Lung (tissue), 12 donors: Measurements from ENCODE around the gene SLC39A13. TPM values are rescaled to one million over a fixed set of nuclear protein-coding genes. Genes with fewer than 3 reads are reported as not detected.

ENCODE experiments used
- ATAC-seq: fragments of 200-7000 bp; cut with Tn5 transposase; one replicate; pipeline ENCODE4 v1.9.1; 2020; ENCODE audit warnings: moderate number of reproducible peaks; ENCODE audit not compliant: insufficient read depth, low FRiP score
- DNase-seq, 3 donors: peaks; one replicate each; pipeline ENCODE4 v3.0.0-alpha.2; 2013 to 2017
- H3K27ac ChIP-seq, 2 donors: one replicate each; pipeline ENCODE4 v1.5.1; 2013; ENCODE audit warnings: mild to moderate bottlenecking in 2 of 2, moderate library complexity in 2 of 2, control low read depth in 1 of 2, inconsistent platforms in 1 of 2, low read depth in 1 of 2, low read length in 1 of 2
- H3K27me3 ChIP-seq, 3 donors: one replicate each; pipeline ENCODE4 v1.5.1; 2013; ENCODE audit warnings: low read length in 2 of 3; ENCODE audit not compliant: control insufficient read depth in 3 of 3, insufficient read depth in 3 of 3
- H3K36me3 ChIP-seq, 4 donors: one replicate each; pipeline ENCODE4 v1.5.1; 2013; ENCODE audit warnings: low read length in 4 of 4, mild to moderate bottlenecking in 1 of 4, moderate library complexity in 1 of 4; ENCODE audit not compliant: control insufficient read depth in 4 of 4, insufficient read depth in 4 of 4
- H3K4me1 ChIP-seq, 5 donors: one replicate each; pipeline ENCODE4 v1.5.1; 2013; ENCODE audit warnings: low read length in 5 of 5, mild to moderate bottlenecking in 2 of 5, moderate library complexity in 1 of 5; ENCODE audit not compliant: control insufficient read depth in 5 of 5, insufficient read depth in 5 of 5
- H3K4me3 ChIP-seq: one replicate; pipeline ENCODE4 v1.5.1; 2013; ENCODE audit warnings: mild to moderate bottlenecking, control low read depth, moderate library complexity
- H3K9ac ChIP-seq, 2 donors: one replicate each; pipeline ENCODE4 v1.5.1; 2013; ENCODE audit warnings: low read length in 2 of 2, control low read depth in 1 of 2; ENCODE audit not compliant: insufficient read depth in 1 of 2
- H3K9me3 ChIP-seq, 4 donors: one replicate each; pipeline ENCODE4 v1.5.1; 2013; ENCODE audit warnings: low read length in 3 of 4, mild to moderate bottlenecking in 1 of 4, moderate library complexity in 1 of 4; ENCODE audit not compliant: control insufficient read depth in 4 of 4, insufficient read depth in 3 of 4
- WGBS, 2 donors: extraction: QIAGEN DNeasy Blood & Tissue Kit; methylation state at CpG; one replicate each; pipeline ENCODE4 v1.1.7; 2013; 5-methylcytosine and 5-hydroxymethylcytosine counted together
- polyA plus RNA-seq, 2 donors: library from polyadenylated mRNA; stranded (reverse); fragments of 200-250 nt; gene quantifications; one replicate each; pipeline ENCODE4 v1.2.1, GENCODE V29; 2013
- total RNA-seq, 2 donors: library from RNA; depleted of rRNA in 1 of 2; stranded (reverse); fragments of >200 nt in 1 of 2; gene quantifications; one replicate each; pipeline ENCODE4 v1.2.1, GENCODE V29; 2014 to 2021
- TF ChIP-seq, protein P1 (sequence below): IDR thresholded peaks from 2 replicates; pipeline ENCODE4 v1.5.1; 2012; ENCODE audit warnings: mild to moderate bottlenecking; ENCODE audit errors: control extremely low read depth, extremely low read depth
- donor health status: control.
- donor health status: control.
- donor health status: Bipolar disorder and iron deficiency.
- donor health status: healthy.
- donor health status: DM: yes; HTN: yes; CAD: no.

SLC39A13 gene
- total and polyA plus RNA-seq, 4 donors: 31.8 to 83.8 (median 74.8) TPM

DNA sequence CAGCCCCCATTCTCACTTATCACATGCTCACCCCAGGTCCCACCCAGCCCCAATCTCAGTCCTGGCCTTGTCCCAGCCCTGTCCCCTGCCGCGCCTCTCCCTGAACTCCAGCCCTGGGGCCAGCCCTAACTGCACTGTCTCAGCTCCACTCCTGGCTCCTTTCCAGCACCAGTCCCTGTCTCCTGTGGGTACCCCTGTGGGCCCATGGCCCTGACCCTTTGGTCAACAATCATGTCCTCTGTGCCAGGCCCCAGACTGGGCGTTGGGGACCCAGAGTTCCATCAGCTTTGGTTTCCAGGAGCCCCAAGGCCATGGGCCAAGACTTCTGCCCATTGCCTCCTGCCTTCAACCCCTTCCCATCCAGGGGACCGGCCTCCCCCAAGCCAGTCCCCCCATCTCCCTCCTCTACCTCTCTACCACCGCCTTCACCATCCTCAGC, 30.8 kb upstream of the SLC39A13 start:
- WGBS, 2 donors: 34 to 67% methylated on average over 5 of the region's 5 CpGs
- no peaks in the 10 kb centered on the region for H3K36me3 ChIP-seq
- TF ChIP-seq, protein P1, sequence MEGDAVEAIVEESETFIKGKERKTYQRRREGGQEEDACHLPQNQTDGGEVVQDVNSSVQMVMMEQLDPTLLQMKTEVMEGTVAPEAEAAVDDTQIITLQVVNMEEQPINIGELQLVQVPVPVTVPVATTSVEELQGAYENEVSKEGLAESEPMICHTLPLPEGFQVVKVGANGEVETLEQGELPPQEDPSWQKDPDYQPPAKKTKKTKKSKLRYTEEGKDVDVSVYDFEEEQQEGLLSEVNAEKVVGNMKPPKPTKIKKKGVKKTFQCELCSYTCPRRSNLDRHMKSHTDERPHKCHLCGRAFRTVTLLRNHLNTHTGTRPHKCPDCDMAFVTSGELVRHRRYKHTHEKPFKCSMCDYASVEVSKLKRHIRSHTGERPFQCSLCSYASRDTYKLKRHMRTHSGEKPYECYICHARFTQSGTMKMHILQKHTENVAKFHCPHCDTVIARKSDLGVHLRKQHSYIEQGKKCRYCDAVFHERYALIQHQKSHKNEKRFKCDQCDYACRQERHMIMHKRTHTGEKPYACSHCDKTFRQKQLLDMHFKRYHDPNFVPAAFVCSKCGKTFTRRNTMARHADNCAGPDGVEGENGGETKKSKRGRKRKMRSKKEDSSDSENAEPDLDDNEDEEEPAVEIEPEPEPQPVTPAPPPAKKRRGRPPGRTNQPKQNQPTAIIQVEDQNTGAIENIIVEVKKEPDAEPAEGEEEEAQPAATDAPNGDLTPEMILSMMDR: no peak
- H3K4me1 ChIP-seq: peaks cover 0 to 2% (median 0%) of the 10 kb centered on the region in 5 donors
- peak overlapping the region in 1 of 2 donors; percentile 87 for H3K27ac ChIP-seq
- peak overlapping the region; percentile 29 for H3K4me3 ChIP-seq
- ATAC-seq (no peak), DNase-seq (no peak)
- no peaks in the 10 kb centered on the region for H3K9me3 ChIP-seq
- H3K9ac ChIP-seq: no peak overlapping the region
- no peaks in the 10 kb centered on the region for H3K27me3 ChIP-seq

DNA sequence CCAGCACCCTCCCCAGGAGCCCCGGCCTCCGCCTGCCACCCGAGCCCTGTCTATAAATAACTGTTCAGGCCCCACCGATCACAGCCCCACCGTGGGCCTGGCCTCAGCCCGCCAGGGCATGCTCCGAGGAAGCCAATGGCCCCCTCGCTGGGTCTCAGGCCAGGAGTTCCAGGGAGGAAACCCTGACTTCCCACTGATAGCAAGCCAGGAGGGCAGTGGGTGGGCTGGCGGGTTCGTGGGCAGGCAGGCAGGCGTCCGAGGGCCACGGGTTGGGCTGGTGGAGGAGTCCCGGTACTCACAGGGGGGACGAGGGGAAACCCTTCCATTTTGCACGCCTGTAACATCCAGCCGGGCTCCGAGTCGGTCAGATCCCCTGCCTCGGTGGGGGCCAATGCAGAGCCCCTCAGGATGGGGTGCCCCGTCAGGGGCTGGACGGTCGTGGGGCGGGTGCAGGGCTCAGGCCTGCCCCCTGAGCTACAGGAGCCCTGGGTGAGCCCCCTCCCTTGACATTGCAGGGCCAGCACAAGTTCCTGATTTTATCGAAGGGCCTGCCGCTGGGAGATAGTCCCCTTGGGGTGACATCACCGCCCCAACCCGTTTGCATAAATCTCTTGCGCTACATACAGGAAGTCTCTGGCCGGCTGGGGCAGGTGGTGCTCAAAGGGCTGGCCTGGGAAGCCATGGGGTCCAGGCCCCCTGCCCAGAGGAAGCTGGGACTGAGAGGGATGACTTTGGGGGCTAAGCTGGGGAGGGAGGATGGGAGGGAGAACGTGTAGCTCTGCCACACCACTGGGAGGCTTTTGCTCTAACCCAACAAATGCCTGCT, 30.2 kb upstream of the SLC39A13 start, which contains the start of gene SPI1:
Gene SPI1 (minus strand): TSS at position 538 of the 826 bp plus-strand sequence. CDS start 194 bp downstream, at position 344.
- peak within 1 kb of the TSS in 1 of 2 donors; percentile 87 for H3K27ac ChIP-seq
- H3K4me1 ChIP-seq: peaks cover 0 to 2% (median 0%) of the 10 kb centered on the region in 5 donors
- TF ChIP-seq, protein P1: no peak
- no peak for DNase-seq
- no peak within 1 kb of the TSS for H3K9ac ChIP-seq
- no peaks in the 10 kb centered on the region for H3K27me3 ChIP-seq
- H3K36me3 ChIP-seq: no peaks in the 10 kb centered on the region
- WGBS, 2 donors: 30 to 65% methylated on average over 31 of the region's 31 CpGs
- no peaks in the 10 kb centered on the region for H3K9me3 ChIP-seq
- H3K4me3 ChIP-seq: peak within 1 kb of the TSS; percentile 29
- peak; percentile 56 for ATAC-seq

DNA sequence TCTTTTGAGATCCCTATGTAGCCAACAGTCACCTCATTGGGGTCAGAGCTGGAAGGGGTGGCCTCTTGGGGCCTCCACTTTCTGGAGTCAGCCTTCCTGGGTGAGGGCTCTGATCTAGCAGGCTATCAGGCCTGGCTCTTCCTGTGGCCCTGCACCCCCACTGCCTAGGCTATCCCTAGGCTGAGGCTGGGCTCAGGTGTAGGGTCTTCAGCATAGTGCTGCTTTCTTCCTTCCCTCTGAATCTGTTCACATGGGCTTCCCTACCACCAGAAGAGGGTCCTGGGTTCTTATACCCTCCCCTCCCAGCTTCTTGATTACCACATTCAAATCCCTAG, 29.6 kb upstream of the SLC39A13 start:
- no peak overlapping the region for H3K4me3 ChIP-seq
- H3K36me3 ChIP-seq: no peaks in the 10 kb centered on the region

More for the DNA sequence above, 29.6 kb upstream of the SLC39A13 start:
- H3K27ac ChIP-seq: peak overlapping the region in 1 of 2 donors; percentile 87
- H3K9me3 ChIP-seq: no peaks in the 10 kb centered on the region
- ATAC-seq (no peak), DNase-seq (no peak)
- H3K9ac ChIP-seq: no peak overlapping the region
- H3K27me3 ChIP-seq: no peaks in the 10 kb centered on the region
- H3K4me1 ChIP-seq: peaks cover 0 to 2% (median 0%) of the 10 kb centered on the region in 5 donors
- TF ChIP-seq, protein P1: no peak
